HepG2 (cell line): ENCODE results near the gene NAPG. TPM values are rescaled to one million over a fixed set of nuclear protein-coding genes. Genes with fewer than 3 reads are reported as not detected.
A peak's percentile ranks its signal among the peaks of the same experiment; 100 is the strongest.

Experiments used
- ATAC-seq: fragments of 200-7000 bp; cut with Tn5 transposase; 3 replicates; pipeline ENCODE4 v1.9.1; 2020; ENCODE audit warnings: mild to moderate bottlenecking, moderate library complexity
- BruUV-seq: library from RNA; stranded (reverse); fragments of 400-500 nt; replicated peaks from 2 replicates; lab custom pipeline; 2021; lab: Mats Ljungman, UMichigan
- CTCF ChIA-PET: fragments of 300-600 bp; formaldehyde crosslinking; extraction: SDS; loops from one replicate; lab custom pipeline; 2021; ENCODE audit warnings: low total read pairs, inconsistent platforms, low intra/inter-chr PET ratio; lab: Yijun Ruan, JAX
- POLR2A ChIA-PET: fragments of 350-600 bp; sonication (Branson Sonifier 250); formaldehyde crosslinking; loops from one replicate; lab custom pipeline; 2020; ENCODE audit warnings: antibody characterized with exemption, inconsistent platforms; lab: Yijun Ruan, JAX
- DNase-seq: peaks from one replicate; pipeline ENCODE4 v3.0.0-alpha.2; 2015; ENCODE audit warnings: low spot score
- FAIRE-seq: peaks from 3 replicates; lab custom pipeline; 2011; peaks lifted over from hg19 to GRCh38; lab: Jason Lieb, UNC
- H2AFZ ChIP-seq: one replicate; pipeline ENCODE4 v1.6.1; 2011; ENCODE audit warnings: low read length, inconsistent platforms
- H3K27ac ChIP-seq: fragments of 300-600 bp; 3 replicates; pipeline ENCODE4 v1.8.0; 2011; ENCODE audit warnings: mixed run types, mild to moderate bottlenecking, mixed read lengths, low read length, inconsistent platforms; ENCODE audit not compliant: insufficient read depth; ENCODE audit errors: extremely low read length
- H3K27me3 ChIP-seq, 2 experiments: fragments of 200-600 bp in 1 of 2; 2 replicates in 1 of 2; 3 replicates in 1 of 2; pipeline versions ENCODE4 v1.6.0 to v1.8.0; 2011; ENCODE audit warnings: low read length in 2 of 2, mild to moderate bottlenecking in 2 of 2, moderate library complexity in 2 of 2, inconsistent platforms in 1 of 2; ENCODE audit not compliant: insufficient read depth in 2 of 2, control insufficient read depth in 1 of 2
- H3K36me3 ChIP-seq, 2 experiments: fragments of 200-600 bp in 1 of 2; replicated peaks in 1 of 2; 2 replicates in 1 of 2; 3 replicates in 1 of 2; pipeline versions ENCODE4 v1.5.1 to v1.8.0; 2011; ENCODE audit warnings: low read length in 2 of 2, inconsistent platforms in 1 of 2; ENCODE audit not compliant: insufficient read depth in 2 of 2, control insufficient read depth in 1 of 2
- H3K4me1 ChIP-seq: 2 replicates; pipeline ENCODE4 v1.5.1; 2012; ENCODE audit warnings: low read length, inconsistent platforms; ENCODE audit not compliant: insufficient read depth
- H3K4me2 ChIP-seq: 2 replicates; pipeline ENCODE4 v1.6.0; 2011; ENCODE audit warnings: low read depth, low read length, inconsistent platforms
- H3K4me3 ChIP-seq, 3 experiments: fragments of 200-600 bp in 1 of 3; sonication (generic), shearing (Covaris generic) in 1 of 3; replicated peaks in 1 of 3; 2 replicates each; pipeline ENCODE4 v1.5.1; 2011 to 2016; ENCODE audit warnings: low read length in 3 of 3, inconsistent platforms in 2 of 3, low read depth in 2 of 3, mild to moderate bottlenecking in 2 of 3, control low read depth in 1 of 3, mixed read lengths in 1 of 3; ENCODE audit not compliant: insufficient read depth in 1 of 3
- H3K79me2 ChIP-seq: one replicate; pipeline ENCODE4 v1.6.1; 2011; ENCODE audit warnings: low read length, inconsistent platforms; ENCODE audit not compliant: insufficient read depth
- H3K9ac ChIP-seq: 2 replicates; pipeline ENCODE4 v1.6.0; 2011; ENCODE audit warnings: mild to moderate bottlenecking, low read depth, low read length, inconsistent platforms; ENCODE audit not compliant: insufficient read depth
- H3K9me3 ChIP-seq: 2 replicates; pipeline ENCODE4 v1.5.1; 2012; ENCODE audit warnings: mild to moderate bottlenecking, low read length
- H4K20me1 ChIP-seq: 2 replicates; pipeline ENCODE4 v1.6.0; 2011; ENCODE audit warnings: inconsistent platforms, mild to moderate bottlenecking, low read length, moderate library complexity; ENCODE audit not compliant: insufficient read depth
- BATF2 ChIP-seq: sonication (generic); formaldehyde crosslinking; IDR thresholded peaks from 2 replicates; pipeline ENCODE4 v1.8.0; 2022; ENCODE audit warnings: mild to moderate bottlenecking, missing genetic modification reagents, moderate library complexity
- FOXJ3 ChIP-seq: sonication (generic); formaldehyde crosslinking; IDR thresholded peaks from 2 replicates; pipeline ENCODE4 v1.4.0; 2020; ENCODE audit warnings: missing genetic modification reagents, mild to moderate bottlenecking, borderline replicate concordance
- SATB2 ChIP-seq: sonication (generic); formaldehyde crosslinking; IDR thresholded peaks from 2 replicates; pipeline ENCODE4 v1.5.0; 2020; ENCODE audit warnings: missing genetic modification reagents
- ZNF513 ChIP-seq: sonication (generic); formaldehyde crosslinking; conservative IDR thresholded peaks from 2 replicates; pipeline ENCODE4 v1.5.0; 2020; ENCODE audit warnings: missing genetic modification reagents
- ZNF737 ChIP-seq: sonication (generic); formaldehyde crosslinking; IDR thresholded peaks from 2 replicates; pipeline ENCODE4 v1.5.0; 2020; ENCODE audit warnings: missing genetic modification reagents, mild to moderate bottlenecking, borderline replicate concordance
- WGBS: methylation state at CpG from one replicate; pipeline ENCODE4 v1.1.6; 2017; ENCODE audit warnings: low lambda C conversion rate; 5-methylcytosine and 5-hydroxymethylcytosine counted together
- in situ Hi-C: cut with HindIII; loops from 2 replicates; pipeline ENCODE4 v1.10.0; 2017; ENCODE audit warnings: low pct_unique_long_range_greater_than_20kb; ENCODE audit not compliant: extremely low pct_ligation_motif_present
- intact Hi-C: fragments of 100-400 bp; cut with micrococcal nuclease; formaldehyde crosslinking; loops from one replicate; pipeline ENCODE4 v1.10.0; 2022; ENCODE audit not compliant: unreplicated experiment
- polyA plus RNA-seq, 8 experiments: library from polyadenylated mRNA; depleted of rRNA in 3 of 8; stranded (reverse) in 7 of 8; unstranded in 1 of 8; fragments of >200 nt; fragmentation: Illumina TruSeq in 4 of 8; extraction: Trizol in 4 of 8; gene quantifications; 2 replicates each; pipeline versions ENCODE4 v1.2.1 to v1.2.3, GENCODE V29; 2011 to 2016; ENCODE audit warnings: low read depth in 4 of 8, missing spikeins in 1 of 8, mixed read lengths in 1 of 8; ENCODE audit not compliant: insufficient read depth in 1 of 8
- total RNA-seq, 5 experiments: library from RNA; depleted of rRNA; stranded (reverse); fragments of >200 nt; fragmentation: Illumina TruSeq; extraction: Trizol; gene quantifications; 2 replicates each; pipeline ENCODE4 v1.2.3, GENCODE V29; 2016; ENCODE audit warnings: low read depth in 1 of 5

NAPG gene
- total and polyA plus RNA-seq, 2 of the 13 experiments (the other 11 are each of a cell fraction or from before 2014, with no cell fraction given), result 19.8 to 34.4 TPM

GRCh38 chr18:10525697-10526560 lies at the start of gene NAPG (continued):
- TF ChIP-seq ZNF513, result peak; percentile 68; the same call in 1 of the 2 replicates
- TF ChIP-seq SATB2 (CRISPR knock-in tag), result no peak
- TF ChIP-seq, all 625 proteins: peak for 184

- Histone ChIP-seq H4K20me1 (no peaks in the 10 kb centered on the region), H3K4me1 (peaks cover 22% of the 10 kb centered on the region), H3K27ac (no peak overlapping the region), H3K4me2 (no peak overlapping the region), H3K9ac (no peak overlapping the region), H3K79me2 (no peaks in the 10 kb centered on the region), H3K36me3 (no peaks in the 10 kb centered on the region), H3K9me3 (no peaks in the 10 kb centered on the region), H3K4me3 (no peak overlapping the region), H3K27me3 (no peaks in the 10 kb centered on the region), H2AFZ (no peak overlapping the region)
- ChIA-PET CTCF (no interaction called here), POLR2A (no interaction called here)
- no peak for DNase-seq
- no peak for ATAC-seq
- intact Hi-C loops, result no loop called here
- BruUV-seq, result no TSS peak
- FAIRE-seq, result no peak
- no peak for TF ChIP-seq ZNF737 (CRISPR knock-in tag)
- TF ChIP-seq BATF2 (CRISPR knock-in tag), result no peak
- TF ChIP-seq FOXJ3 (CRISPR knock-in tag), result no peak
- 54% methylated on average over 8 of the region's 9 CpGs for WGBS
- in situ Hi-C loops, result no loop called here
These were observed 49.5 kb upstream of the NAPG start for GRCh38 chr18:10476338-10476791.
